ENCODE results near the gene RAP2A.

DNA sequence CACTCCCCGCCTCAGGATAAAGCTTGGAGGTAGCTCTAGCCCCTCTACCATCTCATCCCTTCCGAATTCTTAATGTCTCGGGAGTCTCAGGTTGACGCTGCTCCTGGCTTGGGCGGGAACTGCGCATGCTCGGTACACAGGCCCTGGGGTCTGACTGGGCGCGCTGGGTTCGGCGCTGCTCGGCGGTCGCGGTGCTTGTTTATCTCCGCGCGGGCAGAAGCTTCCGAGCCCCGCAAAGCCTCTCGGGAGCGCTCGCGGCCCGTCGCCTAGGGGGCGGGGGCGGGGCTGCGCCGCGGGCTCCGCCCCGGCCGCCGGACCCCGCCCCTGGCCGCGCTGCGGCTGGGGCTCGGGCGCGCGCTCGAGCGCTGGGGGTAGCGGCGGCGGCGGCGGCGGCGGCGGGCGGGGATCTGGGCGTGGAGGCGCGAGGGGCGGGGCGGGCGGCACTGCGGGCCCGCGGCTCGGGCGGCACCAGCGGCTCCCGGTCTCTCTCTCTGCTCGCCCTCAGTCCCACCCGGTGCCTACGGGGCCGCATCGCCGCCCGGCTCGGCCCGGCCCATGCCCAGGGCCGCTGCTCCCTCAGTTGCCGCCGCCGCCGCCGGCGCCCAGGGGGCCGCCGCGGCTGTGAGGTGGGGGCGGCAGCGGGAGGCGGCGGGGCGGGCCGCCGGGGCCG lies at the start of gene RAP2A:
- TF ChIP-seq EZH2 (IDR thresholded peaks at IDR 0.05; ENCODE audit: low read length, unreplicated experiment) (no peak), EZH2phosphoT487 (IDR thresholded peaks at IDR 0.05; ENCODE audit: borderline replicate concordance, low read length) (no peak)
- TF ChIP-seq, protein P1, sequence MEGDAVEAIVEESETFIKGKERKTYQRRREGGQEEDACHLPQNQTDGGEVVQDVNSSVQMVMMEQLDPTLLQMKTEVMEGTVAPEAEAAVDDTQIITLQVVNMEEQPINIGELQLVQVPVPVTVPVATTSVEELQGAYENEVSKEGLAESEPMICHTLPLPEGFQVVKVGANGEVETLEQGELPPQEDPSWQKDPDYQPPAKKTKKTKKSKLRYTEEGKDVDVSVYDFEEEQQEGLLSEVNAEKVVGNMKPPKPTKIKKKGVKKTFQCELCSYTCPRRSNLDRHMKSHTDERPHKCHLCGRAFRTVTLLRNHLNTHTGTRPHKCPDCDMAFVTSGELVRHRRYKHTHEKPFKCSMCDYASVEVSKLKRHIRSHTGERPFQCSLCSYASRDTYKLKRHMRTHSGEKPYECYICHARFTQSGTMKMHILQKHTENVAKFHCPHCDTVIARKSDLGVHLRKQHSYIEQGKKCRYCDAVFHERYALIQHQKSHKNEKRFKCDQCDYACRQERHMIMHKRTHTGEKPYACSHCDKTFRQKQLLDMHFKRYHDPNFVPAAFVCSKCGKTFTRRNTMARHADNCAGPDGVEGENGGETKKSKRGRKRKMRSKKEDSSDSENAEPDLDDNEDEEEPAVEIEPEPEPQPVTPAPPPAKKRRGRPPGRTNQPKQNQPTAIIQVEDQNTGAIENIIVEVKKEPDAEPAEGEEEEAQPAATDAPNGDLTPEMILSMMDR (conservative IDR thresholded peaks at IDR 0.05; ENCODE audit: low read depth, low read length): no peak
